GM18526 (cell line): ENCODE results near the gene TBCA.

Source experiments
- POLR2A ChIP-seq: IDR thresholded peaks from 3 replicates; pipeline ENCODE4 v1.6.1; 2011; ENCODE audit not compliant: insufficient read length; ENCODE audit errors: extremely low read depth

TBCA gene

GRCh38 chr5:77777911-77778310 is 1.8 kb upstream of the TBCA start:
- no peak for TF ChIP-seq POLR2A

DNA sequence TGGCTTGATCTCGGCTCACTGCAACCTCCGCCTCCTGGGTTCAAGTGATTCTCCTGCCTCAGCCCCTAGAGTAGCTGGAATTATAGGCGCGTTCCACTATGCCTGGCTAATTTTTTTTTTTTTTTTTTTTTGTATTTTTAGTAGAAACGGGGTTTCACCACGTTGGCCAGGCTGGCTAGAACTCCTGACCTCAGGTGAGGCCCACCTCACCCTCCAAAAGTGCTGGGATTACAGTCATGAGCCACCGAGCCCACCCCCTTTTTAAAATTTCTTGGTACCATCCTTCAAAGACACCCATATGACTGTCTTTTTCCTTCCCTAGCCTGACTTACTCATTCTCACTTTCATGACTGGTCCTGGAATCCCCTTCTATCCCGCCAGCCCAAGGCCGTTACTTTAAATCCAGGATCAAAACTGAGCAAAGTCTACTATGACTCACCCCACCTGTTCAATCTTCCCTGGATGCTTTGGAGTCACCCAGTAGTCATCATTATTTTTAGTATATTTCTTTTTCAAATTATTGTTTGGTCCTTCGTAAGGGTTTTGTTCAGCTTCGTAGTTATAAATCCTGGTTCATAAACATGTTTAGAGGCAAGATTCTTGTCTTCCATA is 1.2 kb upstream of the TBCA start:
- no peak for TF ChIP-seq POLR2A

- no peak for TF ChIP-seq POLR2A
Observed at GRCh38 chr5:77776554-77777206, 541 bp upstream of the TBCA start.

DNA sequence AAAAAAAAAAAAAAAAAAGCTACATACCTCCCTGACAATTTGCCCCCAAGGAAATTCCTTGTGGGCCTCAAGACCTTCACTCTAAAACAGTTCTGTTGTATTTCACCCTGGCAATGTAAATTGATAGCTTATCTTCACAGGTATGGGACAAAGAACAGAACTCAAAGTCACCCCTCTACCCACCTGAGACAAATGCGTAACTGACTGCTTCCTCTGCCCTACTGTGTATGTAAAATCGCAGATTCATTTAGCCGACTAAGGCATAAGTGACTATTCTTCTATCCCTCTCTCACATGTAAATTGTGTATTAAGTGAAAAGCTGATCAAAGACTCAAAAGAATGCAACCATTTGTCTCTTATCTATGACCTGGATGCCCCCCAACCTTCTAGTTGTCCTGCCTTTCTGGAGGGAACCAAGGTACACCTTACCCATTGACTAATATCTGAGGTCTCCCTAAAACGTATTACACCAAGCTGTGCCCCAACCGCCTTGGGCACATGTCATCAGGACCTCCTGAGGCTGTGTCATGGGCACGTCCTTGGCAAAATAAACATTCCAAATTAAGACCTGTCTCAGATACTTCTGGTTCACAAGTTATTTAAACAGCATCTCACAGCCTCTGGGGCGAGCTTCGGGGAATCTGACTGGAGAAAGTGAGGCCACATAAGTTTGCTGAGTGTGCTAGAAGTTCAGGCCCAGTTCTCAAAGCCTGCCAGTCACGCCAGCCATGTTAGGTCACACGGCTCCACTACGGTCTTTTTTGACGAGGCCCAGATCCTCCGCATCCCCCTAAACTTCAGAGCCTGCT is 954 bp downstream of the TBCA start:
- no peak for TF ChIP-seq POLR2A

DNA sequence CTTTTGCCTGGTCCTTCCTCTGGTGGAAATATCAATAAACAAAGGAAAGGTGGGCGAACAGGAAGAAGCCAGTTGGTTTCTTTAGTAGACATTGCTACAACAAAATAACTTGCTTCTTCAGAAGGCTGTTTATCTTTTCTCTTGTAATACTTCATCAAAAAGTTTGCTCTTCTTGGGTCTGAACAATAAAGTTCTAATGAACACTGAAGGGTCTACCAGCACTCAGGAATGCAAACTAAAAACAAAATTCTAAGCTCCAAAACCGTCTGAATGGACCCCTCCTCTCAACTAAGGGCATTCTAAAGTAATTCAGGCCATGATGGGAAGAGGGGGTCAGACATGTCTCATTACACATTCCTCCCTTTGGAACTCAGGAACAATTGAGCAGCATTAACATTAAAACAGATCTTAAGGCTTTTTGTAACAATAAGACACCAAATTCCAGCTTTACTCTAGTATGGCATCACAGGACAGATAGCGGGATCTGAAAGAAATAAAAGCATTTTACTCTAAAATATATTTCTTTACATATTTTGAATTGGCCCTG is 2.3 kb downstream of the TBCA start:
- TF ChIP-seq POLR2A = no peak

- no peak for TF ChIP-seq POLR2A
Observed at GRCh38 chr5:77772729-77773128, 3.4 kb downstream of the TBCA start.

DNA sequence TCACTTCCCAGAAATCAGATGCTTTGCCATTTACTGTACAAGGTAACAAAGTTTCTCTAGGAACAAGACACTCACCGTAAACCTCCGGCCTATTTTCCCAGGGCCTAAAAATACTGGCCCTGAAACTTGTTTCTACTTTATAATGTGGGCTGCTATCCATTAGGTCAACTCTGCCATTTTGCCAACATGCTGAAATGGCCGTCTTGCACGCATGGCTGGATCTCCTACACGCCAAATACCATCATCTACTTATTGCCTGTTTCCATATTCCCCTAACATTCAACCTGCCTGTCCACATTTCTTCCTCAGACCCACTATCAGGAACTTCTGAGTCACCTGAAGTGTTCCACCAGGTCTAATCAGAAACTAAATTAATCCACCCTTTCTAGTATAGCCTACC is 4.7 kb downstream of the TBCA start:
- TF ChIP-seq POLR2A = no peak

DNA sequence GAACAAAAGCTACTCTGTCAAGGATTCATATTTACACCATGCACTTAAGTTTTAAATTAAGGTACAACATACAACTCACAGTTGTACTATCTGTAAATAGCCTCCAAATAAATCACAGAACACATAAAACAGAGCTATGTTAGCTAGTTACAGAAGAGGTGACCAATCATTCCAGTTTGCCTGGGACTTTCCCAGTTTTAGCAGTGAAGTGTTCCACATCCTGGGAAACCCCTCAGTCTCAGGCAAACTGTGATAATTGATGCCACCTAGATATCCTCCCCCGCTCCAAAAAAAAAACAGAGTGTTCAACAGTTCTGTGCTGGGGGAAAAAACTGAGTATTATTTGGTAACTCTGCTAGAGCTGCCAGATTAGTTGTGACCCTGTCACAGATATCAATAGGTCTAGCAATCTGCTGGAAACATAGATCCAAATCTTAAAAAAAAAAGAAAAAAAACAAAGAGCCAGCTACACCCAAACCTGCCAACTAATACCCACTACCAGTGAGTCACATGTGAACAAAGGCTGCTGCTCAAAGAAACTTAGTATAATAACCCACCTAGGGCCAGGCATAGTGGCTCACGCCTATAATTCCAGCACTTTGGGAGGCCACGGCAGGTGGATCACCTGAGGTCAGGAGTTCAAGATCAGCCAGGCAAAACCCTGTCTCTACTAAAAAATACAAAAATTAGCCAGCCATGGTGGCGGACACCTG is 5.7 kb downstream of the TBCA start:
- TF ChIP-seq POLR2A = no peak

- no peak for TF ChIP-seq POLR2A
Observed at GRCh38 chr5:77768978-77769377, 7.2 kb downstream of the TBCA start.

DNA sequence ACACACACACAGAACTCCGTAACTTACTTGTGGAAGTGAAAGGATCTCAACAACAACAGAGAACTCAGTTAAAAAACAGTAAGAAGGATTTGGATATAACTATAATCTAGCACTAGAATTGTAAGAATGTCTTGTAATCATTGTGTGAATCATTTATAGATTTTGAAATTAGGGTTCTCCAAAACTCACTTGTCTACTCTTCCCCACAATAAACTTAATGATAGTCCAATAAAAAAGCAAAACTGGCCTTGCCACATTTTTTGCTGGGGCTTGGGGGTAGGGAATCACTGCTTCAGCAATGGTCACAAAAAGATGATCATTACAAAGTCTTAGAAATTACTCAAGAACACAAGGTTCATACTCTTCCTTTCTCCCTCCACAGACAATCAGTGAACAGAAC is 8.8 kb downstream of the TBCA start:
- TF ChIP-seq POLR2A = no peak

DNA sequence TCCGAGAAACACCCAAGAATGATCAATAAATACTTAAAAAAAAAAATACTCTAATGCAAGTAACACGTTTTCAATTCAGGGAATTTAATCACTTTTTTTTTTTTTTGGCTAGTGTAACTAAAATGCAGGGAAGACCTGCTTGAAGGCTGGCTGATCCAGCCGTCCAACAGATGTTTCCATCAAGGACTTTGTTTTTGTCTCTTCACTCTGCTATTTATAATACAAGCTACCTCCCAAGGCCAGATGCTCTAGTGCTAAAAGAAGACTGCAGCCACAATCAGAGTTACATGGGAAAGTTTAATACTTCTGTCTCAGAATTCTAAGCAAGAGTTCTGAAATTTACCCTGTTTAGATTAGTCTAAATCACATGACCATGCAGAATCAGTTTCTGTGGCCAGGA is 14.5 kb downstream of the TBCA start:
- TF ChIP-seq POLR2A = no peak

DNA sequence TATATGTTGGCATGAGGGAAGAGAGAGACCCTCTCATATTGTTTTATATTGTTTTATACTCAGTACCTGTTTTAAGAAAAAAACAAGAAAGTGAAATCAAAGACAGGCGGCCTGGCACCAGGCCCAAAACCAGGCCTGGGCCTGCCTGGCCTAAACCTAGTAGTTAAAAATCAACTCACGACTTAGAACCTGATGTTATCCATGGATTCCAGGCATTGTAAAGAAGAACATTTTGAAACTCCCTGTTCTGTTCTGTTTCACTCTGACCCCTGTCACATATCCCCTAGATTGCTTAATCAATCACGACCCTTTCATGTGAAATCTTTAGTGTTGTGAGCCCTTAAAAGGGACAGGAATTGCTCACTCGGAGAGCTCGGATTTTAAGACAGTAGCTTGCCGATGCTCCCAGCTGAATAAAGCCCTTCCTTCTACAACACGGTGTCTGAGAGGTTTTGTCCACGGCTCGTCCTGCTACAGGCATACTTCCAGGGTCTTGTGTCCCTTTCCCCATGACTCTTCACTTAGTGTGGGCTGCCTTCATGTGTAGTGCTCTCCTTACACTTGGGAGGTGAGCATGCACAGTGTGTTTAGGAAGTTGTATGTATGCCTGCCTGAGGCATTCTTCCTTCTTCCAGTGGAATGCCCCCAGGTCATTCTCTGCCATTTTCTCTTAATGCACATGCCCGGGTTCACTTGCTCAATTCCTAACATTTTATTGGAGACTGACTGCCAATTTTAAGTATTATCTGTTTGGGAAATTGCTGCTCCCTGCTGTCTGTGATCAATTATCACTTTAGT is 17.8 kb downstream of the TBCA start:
- TF ChIP-seq POLR2A = no peak

- no peak for TF ChIP-seq POLR2A
Observed at GRCh38 chr5:77751328-77752023, 24.7 kb downstream of the TBCA start.

DNA sequence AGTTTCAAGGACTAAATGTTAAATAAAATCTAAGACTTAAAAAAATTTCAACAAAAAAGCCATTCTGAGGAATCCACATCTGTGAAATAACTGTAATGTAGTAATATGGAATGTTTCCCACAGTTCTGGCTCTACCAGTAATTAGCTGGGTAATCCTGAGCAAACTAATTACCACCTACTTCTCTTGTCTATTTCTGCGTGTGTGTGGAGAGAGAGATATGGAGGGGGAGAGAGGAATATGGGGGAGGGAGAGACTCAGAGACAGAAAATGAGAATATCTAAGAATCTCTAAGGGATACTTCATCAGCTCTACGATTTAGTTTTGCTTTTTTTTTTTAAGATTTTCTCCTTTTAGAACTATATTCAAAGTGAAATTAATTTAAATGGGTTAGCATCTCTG is 28.0 kb downstream of the TBCA start:
- TF ChIP-seq POLR2A = no peak

DNA sequence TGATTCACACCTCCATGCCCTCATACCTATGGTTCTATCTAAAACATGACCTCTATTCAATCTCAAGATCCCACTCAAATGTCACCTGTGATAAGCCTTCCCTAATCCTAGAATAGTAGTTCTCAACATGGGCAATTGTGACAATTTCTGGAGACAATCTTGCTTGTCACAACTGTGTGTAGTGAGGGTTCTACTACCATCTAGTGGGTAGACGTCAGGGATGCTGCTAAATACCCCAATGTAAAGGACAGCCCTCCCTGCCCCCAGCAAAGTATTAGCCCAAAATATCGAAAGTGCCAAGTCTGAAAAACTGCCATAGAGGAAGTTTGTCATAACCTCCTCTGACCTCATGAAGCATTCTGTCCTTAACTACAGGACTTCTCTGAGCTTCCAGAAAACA is 32.0 kb downstream of the TBCA start:
- no peak for TF ChIP-seq POLR2A

DNA sequence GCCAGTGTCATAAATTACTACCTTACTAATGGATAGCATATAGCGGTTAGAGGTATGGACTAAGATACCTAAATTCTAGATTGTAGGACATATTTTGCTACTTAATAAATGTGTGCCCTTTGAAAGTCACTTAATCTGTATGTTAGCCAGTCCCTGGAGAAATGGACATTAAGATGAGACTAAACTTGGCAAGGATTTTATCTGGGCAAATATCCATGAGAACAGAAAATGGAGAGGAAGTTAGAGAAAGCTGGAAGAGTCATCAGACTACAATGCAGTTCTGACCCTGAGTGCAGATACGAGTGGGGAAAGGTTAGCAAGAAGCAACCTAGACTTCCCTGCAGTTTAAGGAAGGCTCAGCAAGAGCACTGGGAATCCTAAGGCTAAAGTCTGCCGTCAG is 33.0 kb downstream of the TBCA start:
- no peak for TF ChIP-seq POLR2A
